Neural progenitor cell (in vitro differentiated cells): ENCODE measurements around the gene HMSD.

Source experiments
- CTCF ChIP-seq: fragments of 200-600 bp; sonication (generic); IDR thresholded peaks from 2 replicates; pipeline ENCODE4 v1.5.1; 2017; ENCODE audit warnings: antibody characterized with exemption, mild to moderate bottlenecking
- EZH2 ChIP-seq: fragments of 200-600 bp; sonication (generic); IDR thresholded peaks from 2 replicates; pipeline ENCODE4 v1.6.1; 2017; ENCODE audit warnings: antibody characterized with exemption, mild to moderate bottlenecking, moderate library complexity

DNA sequence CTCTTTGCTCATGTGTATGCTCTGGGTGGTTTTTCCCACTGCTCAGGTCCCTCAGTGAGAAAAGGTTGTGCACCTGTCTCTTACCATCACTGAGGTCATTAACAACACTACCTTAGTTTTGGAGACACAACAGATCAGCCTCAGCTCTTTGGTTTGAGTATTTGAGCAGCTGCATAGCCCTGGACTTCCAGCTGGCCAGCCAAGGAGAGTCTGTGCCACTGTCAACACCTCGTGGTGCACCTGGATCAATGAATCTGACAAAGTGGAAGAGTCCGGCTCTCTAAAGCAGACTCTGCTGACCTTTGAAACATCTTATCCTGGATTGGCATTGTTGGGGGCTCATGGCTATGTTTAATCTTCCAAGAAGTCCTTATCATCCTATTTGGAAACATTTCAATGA lies 50.8 kb downstream of the HMSD start:
- TF ChIP-seq CTCF: no peak
- no peak for TF ChIP-seq EZH2
